Measurements from ENCODE around the gene PADI2.

- TF ChIP-seq CTCF (IDR thresholded peaks at IDR 0.05) (no peak), POLR2A (IDR thresholded peaks at IDR 0.05) (no peak)
Observed at GRCh38 chr1:17093822-17094393, 25.3 kb downstream of the PADI2 start.
